GM18867 (cell line): ENCODE measurements around the gene GCNA.

ENCODE experiments used
- ATAC-seq: cut with Tn5 transposase; IDR thresholded peaks from one replicate; pipeline ENCODE4 v1.9.1; 2021; ENCODE audit warnings: mild to moderate bottlenecking, moderate library complexity; ENCODE audit not compliant: unreplicated experiment

GCNA gene

DNA sequence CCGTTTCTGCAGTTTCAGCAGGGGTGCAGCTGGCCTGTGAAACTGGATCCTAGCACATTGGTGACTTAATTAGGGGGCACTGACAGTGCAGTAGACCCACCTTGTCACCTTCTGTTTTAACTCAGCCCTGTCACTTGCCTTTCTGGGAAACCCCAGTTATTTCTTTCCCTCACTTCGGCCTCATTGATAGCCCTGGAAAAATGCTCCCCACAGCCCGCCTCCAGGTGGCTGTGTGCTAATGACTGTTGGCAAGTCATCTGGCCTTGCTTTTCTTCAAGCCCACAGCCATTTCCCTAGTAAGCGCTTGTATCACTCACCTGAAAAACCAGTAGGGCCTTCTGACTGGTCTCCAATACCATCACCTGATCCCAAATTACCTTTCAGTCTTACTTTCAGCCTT, 36.8 kb downstream of the GCNA start:
- no peak for ATAC-seq

- ATAC-seq = no peak
These were observed 37.7 kb downstream of the GCNA start for GRCh38 chrX:71615954-71616353.

DNA sequence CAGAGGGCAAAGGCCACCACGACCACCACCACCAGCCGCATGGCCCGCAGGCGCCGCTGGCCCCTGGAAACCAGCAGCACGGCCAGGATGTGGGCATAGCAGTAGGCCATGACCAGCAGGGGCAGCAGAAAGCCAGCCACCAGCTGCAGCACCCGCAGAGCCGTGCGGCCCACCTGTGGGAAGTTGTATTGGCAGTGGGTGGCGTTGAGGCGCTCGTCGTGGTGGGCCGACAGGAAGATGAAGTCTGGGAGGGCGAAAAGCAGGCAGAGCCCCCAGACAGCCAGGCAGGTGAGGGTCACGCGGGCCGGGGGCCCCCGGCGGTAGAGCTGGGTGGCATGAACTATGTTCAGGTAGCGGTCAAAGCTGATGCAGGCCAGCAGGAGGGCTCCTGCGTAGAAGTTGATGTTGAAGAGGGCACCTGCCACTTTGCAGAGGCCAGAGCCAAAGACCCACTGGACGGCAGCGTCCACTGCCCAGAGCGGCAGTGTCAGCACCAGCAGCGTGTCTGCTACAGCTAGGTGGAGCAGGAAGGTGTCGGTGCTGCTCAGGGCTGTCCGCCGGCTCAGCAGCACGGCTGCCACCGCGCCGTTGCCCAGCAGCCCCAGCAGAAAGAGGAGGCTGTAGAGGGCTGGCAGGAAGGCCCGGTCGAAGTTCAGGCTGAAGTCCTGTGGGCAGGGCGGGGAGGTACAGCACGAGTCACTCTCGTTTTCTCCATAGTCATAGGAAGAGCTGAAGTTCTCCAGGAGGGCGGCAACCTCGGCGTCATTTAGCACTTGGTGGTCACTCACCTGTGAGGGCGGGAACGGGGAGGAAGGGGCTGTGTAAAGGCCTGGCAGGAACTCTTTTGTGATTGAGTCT, 38.7 kb downstream of the GCNA start:
- ATAC-seq = no peak

GRCh38 chrX:71617742-71618141, 39.5 kb downstream of the GCNA start:
- no peak for ATAC-seq

GRCh38 chrX:71618303-71618721, 40.1 kb downstream of the GCNA start, which contains the start of gene CXCR3:
Gene CXCR3 (minus strand): TSS chrX:71618511. CDS start chrX:71618449, 62 bp downstream.
- peak; percentile 51 for ATAC-seq

DNA sequence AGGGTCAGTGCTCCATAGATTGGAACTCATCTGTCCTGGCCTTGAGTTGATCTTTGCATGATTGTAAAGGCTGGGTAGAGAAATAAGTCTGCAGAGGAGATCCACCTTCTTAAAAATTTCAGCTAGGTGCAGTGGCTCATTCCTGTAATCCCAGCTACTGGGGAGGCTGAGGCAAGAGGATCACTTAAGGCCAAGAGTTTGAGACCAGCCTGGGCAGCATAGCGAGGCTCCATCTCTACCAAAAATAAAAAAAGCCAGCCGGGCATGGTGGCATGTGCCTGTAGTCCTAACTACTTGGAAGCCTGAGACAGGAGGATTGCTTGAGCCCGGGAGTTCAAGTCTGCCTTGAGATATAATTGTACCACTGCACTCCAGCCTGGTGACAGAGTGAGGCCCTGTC, 40.5 kb downstream of the GCNA start:
- ATAC-seq = no peak

DNA sequence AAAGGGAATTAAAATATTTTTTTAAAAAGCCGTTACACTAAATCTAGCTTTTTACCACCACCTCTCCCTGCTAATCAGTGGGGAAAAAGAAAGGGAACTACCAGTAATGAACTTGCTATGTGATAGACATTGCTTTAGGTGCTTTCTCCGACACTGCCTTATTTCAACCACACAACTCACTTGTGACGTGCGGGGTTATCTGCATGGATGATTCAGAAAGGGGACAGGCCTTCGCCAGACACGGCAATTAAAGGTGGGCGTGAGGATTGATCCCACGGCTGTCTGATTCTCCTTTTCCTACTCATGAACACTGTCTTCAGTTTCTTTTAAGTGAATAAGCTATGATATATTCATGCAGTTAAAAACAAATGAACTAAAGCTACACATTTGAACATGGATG, 41.0 kb downstream of the GCNA start:
- ATAC-seq = no peak

DNA sequence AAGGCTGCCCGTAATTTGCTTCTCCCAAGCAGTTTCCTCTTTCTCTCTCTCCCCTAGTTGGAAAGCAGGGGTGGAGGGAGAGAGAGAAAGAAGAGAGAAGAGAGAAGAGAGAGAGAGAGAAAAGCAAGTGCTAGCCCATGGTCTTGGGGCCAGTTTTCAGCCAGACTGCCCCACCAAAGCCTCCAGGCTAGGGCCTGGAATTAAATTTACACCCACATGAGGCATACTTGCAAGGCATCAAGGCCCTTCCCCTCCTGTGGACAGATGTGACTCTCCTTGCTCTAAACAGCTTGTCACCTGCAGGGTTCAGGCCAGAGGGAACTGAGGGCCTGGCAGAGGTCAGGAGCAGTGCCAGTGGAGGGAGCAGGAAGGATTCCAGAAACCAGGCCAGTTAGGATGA, 41.7 kb downstream of the GCNA start:
- ATAC-seq = no peak

DNA sequence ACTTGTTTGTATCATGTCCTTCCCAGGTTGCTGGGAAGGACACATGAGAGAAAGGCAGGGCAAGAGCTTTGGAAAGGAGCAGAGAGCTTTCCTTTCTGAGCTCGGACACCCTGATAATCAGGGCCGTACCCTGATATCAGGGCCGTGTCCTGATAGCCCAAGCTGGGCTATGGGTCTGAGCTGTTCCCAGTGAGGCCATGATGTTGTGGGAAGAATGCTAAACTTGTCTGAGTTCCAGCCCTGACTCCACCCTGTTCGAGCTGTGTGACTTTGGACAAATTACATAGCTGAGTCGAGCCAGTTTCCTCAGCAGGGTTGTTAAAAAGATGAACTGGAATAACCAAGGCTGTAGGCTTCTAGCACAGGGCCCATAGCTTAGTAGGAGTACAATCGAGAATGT, 43.4 kb downstream of the GCNA start:
- ATAC-seq = no peak

- ATAC-seq = no peak
These were observed 43.9 kb downstream of the GCNA start for GRCh38 chrX:71622032-71622575.

DNA sequence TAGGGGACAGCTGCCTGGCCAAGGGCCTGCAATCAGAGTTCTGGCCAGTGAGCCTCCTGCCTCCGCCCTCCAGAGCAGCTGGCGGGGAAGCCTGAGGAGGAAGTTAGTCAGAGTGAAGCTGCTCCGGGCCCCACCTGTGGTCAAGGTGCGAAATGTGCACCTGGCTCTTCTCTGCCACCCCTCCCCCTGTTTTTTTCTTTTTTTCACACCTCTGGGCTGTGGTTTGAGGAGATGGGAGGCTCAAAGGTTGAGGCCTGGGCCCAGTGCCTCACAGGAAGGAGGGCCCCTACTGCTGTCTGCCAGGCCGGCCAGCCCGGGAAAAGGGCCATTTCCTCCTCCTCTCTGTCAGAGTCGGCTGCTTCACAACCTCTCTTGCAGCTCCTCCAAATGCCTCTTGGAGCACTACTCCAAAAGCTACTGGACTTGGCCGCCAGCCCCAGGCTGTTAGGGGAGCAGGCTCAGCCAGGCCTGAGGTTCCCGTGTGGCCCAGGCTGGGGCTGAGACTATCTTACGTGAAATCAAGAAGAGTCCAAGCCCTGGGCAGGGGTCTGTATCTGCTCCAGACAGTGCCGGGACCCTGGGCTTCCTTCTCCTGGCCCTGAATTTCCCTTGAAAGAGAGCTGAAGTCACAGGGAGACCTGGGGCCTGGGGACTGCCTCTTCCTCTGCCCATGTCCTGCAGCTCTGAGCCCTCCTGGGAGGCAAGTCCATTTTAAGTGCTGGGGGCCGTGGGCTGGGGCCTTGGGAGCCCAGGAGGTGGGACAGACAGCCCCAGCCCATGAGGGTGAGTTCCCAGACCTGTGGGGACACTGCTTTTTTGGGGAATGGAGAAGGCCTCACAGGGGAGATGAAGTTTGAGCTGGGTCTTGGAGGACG, 44.6 kb downstream of the GCNA start:
- peak; percentile 72 for ATAC-seq

DNA sequence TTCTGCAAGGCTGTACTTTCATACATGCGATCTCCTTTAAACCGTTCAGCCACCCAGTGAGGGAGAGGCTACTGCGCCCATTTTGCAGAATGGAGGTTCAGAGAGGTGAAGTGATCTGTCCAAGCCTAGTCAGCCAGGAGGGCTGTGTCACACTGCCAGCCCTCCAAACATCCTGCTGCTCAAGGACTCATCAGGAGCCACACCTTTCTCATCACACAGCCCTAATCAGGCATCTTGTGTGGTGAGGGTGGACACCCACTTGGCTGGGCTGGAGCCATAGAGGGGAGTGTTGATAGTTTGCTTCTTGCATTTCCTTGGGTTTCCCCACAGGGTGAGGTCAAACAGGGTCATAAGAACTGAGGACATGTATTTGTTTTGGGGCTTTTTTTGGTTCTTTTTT, 45.5 kb downstream of the GCNA start:
- no peak for ATAC-seq

DNA sequence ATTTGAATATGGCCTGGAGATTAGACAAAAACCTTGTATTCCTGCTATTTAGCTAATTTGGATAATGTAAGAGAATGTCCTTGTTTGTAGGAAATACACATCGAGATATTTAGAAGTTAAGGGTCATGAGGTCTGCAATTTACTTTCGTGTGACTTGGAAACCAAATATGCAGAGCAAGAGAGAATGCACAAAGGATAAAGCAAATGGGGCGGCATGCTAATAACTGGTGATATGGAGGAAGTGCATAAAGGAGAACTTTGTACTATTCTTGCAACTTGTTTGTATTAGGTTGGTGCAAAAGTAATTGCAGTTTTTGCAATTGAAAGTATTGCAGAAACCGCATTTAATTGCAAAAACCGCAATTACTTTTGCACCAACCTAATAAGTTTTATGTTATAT, 47.2 kb downstream of the GCNA start:
- ATAC-seq = no peak

GRCh38 chrX:71626576-71626975, 48.3 kb downstream of the GCNA start:
- ATAC-seq = no peak

- no peak for ATAC-seq
These were observed 49.6 kb downstream of the GCNA start for GRCh38 chrX:71627588-71628404.

DNA sequence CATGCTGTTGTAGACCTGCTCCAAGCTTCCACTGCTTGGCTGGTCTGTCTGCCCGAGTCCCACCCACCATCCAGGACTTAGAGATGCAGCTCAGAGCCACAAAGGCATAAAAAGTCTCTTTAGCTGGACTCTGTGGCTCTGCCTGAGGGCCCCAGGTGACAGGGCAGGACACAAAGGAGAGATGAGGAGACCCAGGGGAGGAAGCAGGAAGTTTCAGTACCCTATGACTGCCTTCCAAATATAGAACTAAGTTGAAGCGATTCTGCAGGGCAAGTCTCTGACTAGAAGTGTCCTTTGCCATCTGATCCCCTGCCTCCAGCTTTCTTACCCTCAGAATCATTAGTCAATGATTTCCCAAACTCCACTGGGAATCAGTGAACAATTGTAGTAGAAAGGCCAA, 51.2 kb downstream of the GCNA start:
- peak; percentile 68 for ATAC-seq

- ATAC-seq = peak; percentile 56
These were observed 54.9 kb downstream of the GCNA start for GRCh38 chrX:71632923-71633657.

DNA sequence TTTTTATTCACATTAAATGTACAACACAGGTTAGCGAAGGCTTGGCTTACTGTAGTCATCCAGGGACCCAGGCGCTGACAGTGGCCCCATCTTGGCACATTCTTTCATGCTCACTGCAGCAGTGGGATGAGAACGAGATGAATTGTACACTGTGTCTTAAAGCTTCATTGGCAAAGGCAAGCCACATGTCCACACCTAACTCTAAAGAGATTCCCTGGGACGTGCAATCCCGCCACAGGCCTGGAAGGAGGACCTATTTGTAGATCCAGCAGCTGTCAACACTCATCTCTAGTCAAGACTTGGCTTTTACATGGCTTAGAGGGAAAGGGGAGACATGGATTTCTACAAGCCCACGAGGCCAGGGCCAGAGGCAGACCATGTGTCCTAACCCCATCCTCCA, 56.1 kb downstream of the GCNA start:
- ATAC-seq = no peak

- peak; percentile 36 for ATAC-seq
These were observed 58.4 kb downstream of the GCNA start for GRCh38 chrX:71636438-71637252.
